ENCODE measurements around the gene CDK1. TPM values are rescaled to one million over a fixed set of nuclear protein-coding genes. Genes with fewer than 3 reads are reported as not detected.

The CDK1 gene
- total RNA-seq, 1 experiment from 2014 or later: 78.9 TPM

GRCh38 chr10:60795465-60796202 lies 17.4 kb downstream of the CDK1 start:
- H2AK5ac ChIP-seq (ENCODE audit: insufficient read length, low read length): no peak overlapping the region
- H3K23me2 ChIP-seq (ENCODE audit: insufficient read length, low read depth, low read length, poor library complexity, severe bottlenecking): no peaks in the 10 kb centered on the region
- TF ChIP-seq CTCF (conservative IDR thresholded peaks at IDR 0.05): no peak
- Mint-ChIP-seq H3K4me3 (no peak overlapping the region), H3K4me1 (peaks cover 2 to 5% of the 10 kb centered on the region in 2 experiments), H3K9me3 (no peaks in the 10 kb centered on the region), H3K27me3 (ENCODE audit: low read depth) (no peaks in the 10 kb centered on the region), H3K36me3 (ENCODE audit: insufficient read depth in 1 of 3, low read depth in 3 of 3) (peaks cover 39 to 58% (median 54%) of the 10 kb centered on the region in 3 experiments), H3K27ac (0 out of 7 replicates have a peak overlapping the region, but pooled peaks of 1 of the 3 experiments have one; percentile 46)
- no peak overlapping the region for H4K8ac ChIP-seq (replicated peaks; ENCODE audit: insufficient read length, low read depth, low read length)
- H2AFZ ChIP-seq (ENCODE audit: low read length): no peak overlapping the region
- H2BK12ac ChIP-seq (ENCODE audit: insufficient read length, low read depth, low read length): no peak overlapping the region
- no peak overlapping the region for H3K4ac ChIP-seq (ENCODE audit: low read depth, low read length)
- no CpG with 5 or more reads among the region's 3 CpGs for WGBS (ENCODE audit: extremely low coverage, insufficient read length, low lambda C conversion rate)
- H3K4me1 ChIP-seq (ENCODE audit: insufficient read depth, low read length): no peaks in the 10 kb centered on the region
- no peak overlapping the region for H3K27ac ChIP-seq (ENCODE audit: insufficient read length, low read depth, low read length)
- no peak overlapping the region for H3K18ac ChIP-seq (ENCODE audit: insufficient read length, low read depth, low read length)
- no peak overlapping the region for H2BK120ac ChIP-seq (ENCODE audit: low read depth, low read length, poor library complexity, severe bottlenecking)
- no peak overlapping the region for H2BK20ac ChIP-seq (ENCODE audit: low read depth, low read length, poor library complexity, severe bottlenecking)
- DNase-seq: no peak
- no peak overlapping the region for H3K14ac ChIP-seq (ENCODE audit: insufficient read depth, low read length)
- H2BK5ac ChIP-seq (ENCODE audit: insufficient read length, low read length): no peak overlapping the region
- no peak overlapping the region for H4K91ac ChIP-seq (ENCODE audit: insufficient read length, low read depth, low read length)
- no peaks in the 10 kb centered on the region for H3K27me3 ChIP-seq (ENCODE audit: insufficient read depth, low read length)
- H3K56ac ChIP-seq (ENCODE audit: insufficient read length, low read depth, low read length): no peak overlapping the region
- H3K9ac ChIP-seq (ENCODE audit: extremely low read depth, insufficient read length, low read length): no peak overlapping the region
- no peaks in the 10 kb centered on the region for H4K20me1 ChIP-seq (ENCODE audit: control insufficient read depth, insufficient read depth, insufficient read length)
- H4K5ac ChIP-seq (ENCODE audit: insufficient read length, low read depth, low read length): no peak overlapping the region
- no peaks in the 10 kb centered on the region for H3K79me2 ChIP-seq (ENCODE audit: insufficient read depth, low read length)
- no peak overlapping the region for H3T11ph ChIP-seq (ENCODE audit: low read length)
- no peak overlapping the region for H2BK15ac ChIP-seq (ENCODE audit: low read depth, low read length)
- H3K4me2 ChIP-seq (ENCODE audit: insufficient read depth, insufficient read length, low read length): no peak overlapping the region
- H3K9me3 ChIP-seq (ENCODE audit: control insufficient read depth, low read depth, low read length): no peaks in the 10 kb centered on the region
- H3K23ac ChIP-seq (ENCODE audit: insufficient read length, low read depth, low read length): no peak overlapping the region
- H3K79me1 ChIP-seq (ENCODE audit: insufficient read depth, low read depth, low read length, poor library complexity, severe bottlenecking): no peaks in the 10 kb centered on the region
